GM13976 (cell line): ENCODE results near the gene LMF2.
"Not testable (repeated sequence)": the region's sequence is repeated elsewhere in the genome, so short reads cannot be mapped to it uniquely, and the experiment has no call there.

Experiments used
- DNase-seq: peaks from one replicate; pipeline ENCODE4 v3.0.0; 2012; ENCODE audit warnings: low spot score
- in situ Hi-C: fragments of 300-500 bp; cut with MboI; formaldehyde crosslinking; loops from one replicate; pipeline ENCODE4 v1.12.0; 2022; ENCODE audit warnings: low sequenced_read_pairs, mixed read lengths, inconsistent platforms; ENCODE audit not compliant: unreplicated experiment
- TF ChIP-seq, protein P1 (sequence below): IDR thresholded peaks from 2 replicates; pipeline ENCODE4 v1.5.1; 2012; ENCODE audit warnings: borderline replicate concordance, mild to moderate bottlenecking; ENCODE audit not compliant: insufficient read depth; ENCODE audit errors: extremely low read depth, missing control alignments, control extremely low read depth

LMF2 gene

DNA sequence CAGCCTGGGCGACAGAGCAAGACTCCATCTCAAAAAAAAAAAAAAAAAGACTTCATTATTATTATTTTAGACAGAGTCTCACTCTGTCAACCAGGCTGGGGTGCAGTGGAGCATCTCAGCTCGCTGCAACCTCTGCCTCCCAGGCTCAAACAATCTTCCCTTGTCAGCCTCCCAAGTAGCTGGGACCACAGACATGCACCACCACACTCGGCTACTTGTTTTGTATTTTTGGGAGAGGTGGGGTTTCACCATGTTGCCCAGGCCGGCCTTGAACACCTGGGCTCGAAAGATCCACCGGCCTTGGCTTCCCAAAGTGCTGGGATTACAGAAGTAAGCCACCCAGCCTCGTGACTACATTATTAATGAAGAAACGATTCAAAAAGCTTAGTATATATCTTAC is 27.6 kb upstream of the LMF2 start:
- TF ChIP-seq, protein P1, sequence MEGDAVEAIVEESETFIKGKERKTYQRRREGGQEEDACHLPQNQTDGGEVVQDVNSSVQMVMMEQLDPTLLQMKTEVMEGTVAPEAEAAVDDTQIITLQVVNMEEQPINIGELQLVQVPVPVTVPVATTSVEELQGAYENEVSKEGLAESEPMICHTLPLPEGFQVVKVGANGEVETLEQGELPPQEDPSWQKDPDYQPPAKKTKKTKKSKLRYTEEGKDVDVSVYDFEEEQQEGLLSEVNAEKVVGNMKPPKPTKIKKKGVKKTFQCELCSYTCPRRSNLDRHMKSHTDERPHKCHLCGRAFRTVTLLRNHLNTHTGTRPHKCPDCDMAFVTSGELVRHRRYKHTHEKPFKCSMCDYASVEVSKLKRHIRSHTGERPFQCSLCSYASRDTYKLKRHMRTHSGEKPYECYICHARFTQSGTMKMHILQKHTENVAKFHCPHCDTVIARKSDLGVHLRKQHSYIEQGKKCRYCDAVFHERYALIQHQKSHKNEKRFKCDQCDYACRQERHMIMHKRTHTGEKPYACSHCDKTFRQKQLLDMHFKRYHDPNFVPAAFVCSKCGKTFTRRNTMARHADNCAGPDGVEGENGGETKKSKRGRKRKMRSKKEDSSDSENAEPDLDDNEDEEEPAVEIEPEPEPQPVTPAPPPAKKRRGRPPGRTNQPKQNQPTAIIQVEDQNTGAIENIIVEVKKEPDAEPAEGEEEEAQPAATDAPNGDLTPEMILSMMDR, result no peak
- in situ Hi-C loops, result no loop called here

GRCh38 chr22:50533856-50534711 is 26.6 kb upstream of the LMF2 start:
- in situ Hi-C loops, result not testable (repeated sequence)
- DNase-seq, result peak; percentile 21

More for the DNA sequence above, 27.6 kb upstream of the LMF2 start:
- no peak for DNase-seq

DNA sequence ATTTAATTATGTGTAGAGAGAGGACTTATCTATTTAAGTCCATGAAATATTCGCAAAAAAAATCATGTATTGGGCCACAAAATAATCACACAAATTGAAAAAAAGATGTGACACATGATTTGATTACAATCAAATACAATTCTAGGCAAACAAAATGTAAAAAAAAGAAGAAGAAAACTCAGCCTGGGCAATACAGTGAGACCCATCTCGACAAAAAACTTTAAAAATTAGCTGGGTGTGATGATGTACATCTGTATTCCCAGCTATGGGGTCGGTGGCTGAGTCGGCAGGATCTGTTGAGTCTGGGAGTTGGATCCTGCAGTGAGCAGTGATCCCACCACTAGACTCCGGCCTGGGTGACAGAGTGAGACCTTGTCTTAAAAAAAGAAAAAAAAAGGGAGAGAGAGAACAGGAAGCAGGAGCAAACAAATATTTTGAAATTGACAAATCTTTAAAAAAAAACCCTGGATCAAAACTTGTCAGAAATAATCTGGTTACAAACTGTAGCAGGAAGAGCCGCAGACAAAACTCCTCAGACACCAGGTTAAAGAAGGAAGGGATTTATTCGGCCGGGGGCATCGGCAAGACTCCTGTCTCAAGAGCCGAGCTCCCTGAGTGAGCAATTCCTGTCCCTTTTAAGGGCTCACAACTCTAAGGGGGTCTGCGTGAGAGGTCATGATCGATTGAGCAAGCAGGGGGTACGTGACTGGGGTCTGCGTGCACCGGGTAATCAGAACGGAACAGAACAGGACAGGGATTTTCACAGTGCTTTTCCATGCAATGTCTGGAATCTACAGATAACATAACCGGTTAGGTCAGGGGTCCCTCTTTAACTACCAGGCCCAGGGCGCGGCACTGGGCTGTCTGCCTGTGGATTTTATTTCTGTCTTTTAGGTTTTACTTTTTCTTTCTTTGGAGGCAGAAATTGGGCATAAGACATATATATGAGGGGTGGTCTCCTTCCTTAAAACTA is 25.6 kb upstream of the LMF2 start:
- no peak for DNase-seq
- TF ChIP-seq, protein P1, result no peak
- in situ Hi-C loops, result no loop called here

- TF ChIP-seq, protein P1, result no peak
- in situ Hi-C loops, result no loop called here
- DNase-seq, result no peak
Measured at GRCh38 chr22:50531962-50532674, 24.6 kb upstream of the LMF2 start.

DNA sequence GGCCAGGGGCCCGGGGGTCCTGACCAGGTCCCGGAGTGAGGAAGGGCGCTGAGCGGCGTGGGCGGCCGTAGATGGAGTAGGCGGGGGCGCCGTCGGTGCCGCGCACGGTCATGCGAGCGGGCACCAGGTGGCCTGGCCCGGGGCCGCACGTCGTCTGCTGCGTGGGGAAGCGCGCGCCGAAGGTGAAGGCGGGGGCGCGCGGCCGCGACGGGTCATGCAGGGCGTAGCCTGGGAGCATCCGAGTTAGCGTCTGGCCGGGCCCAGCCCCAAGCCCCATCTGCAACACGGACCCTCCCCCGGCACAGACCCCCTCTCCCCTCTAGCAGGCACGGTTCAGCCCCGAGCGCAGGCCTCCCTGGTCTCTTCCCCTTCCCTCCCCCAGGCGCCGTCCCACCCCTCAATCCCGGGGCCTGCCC is 24.1 kb upstream of the LMF2 start:
- TF ChIP-seq, protein P1, result no peak
- DNase-seq, result peak; percentile 77
- in situ Hi-C loops, result no loop called here

- TF ChIP-seq, protein P1, result no peak
- in situ Hi-C loops, result no loop called here
- peak; percentile 80 for DNase-seq
Measured at GRCh38 chr22:50530877-50531545, 23.5 kb upstream of the LMF2 start.
